Measurements from ENCODE around the gene GFRA1. TPM values are rescaled to one million over a fixed set of nuclear protein-coding genes. Genes with fewer than 3 reads are reported as not detected.

Gene GFRA1
- total and polyA plus RNA-seq, 2 of the 4 experiments (the other 2 are of a cell fraction): 9.1 to 9.3 TPM

DNA sequence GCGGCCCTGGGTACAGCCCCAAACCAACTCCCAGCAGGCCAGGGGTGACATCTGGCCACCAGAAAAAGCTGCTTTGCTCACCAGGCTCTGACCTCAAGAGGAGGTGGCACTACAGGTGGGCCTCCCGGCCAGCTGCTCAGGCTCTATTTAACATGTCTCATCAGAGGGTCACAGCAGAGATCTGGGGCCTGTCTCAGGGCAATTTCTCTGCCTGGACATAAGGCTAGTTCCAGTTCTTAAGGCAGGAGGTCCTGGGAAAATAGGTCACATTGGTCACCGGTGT is 88.6 kb downstream of the GFRA1 start:
- no peak overlapping the region for H3K14ac ChIP-seq (replicated peaks; ENCODE audit: low read depth, low read length)
- H3K27me3 ChIP-seq (ENCODE audit: control insufficient read depth, insufficient read depth, low read length): no peaks in the 10 kb centered on the region
- H3K4ac ChIP-seq (ENCODE audit: low read depth, low read length): no peak overlapping the region
- H2BK5ac ChIP-seq (ENCODE audit: low read depth, low read length, poor library complexity, severe bottlenecking): no peak overlapping the region
- H3K27ac ChIP-seq (ENCODE audit: insufficient read depth, low read length): no peak overlapping the region
- no peak overlapping the region for H4K91ac ChIP-seq (ENCODE audit: insufficient read depth, low read depth, low read length)
- in situ Hi-C loops (cut with MboI; ENCODE audit: low sequenced_read_pairs): no loop called here
- H3K9me1 ChIP-seq (ENCODE audit: insufficient read depth, low read length): no peaks in the 10 kb centered on the region
- no peaks in the 10 kb centered on the region for H3K36me3 ChIP-seq (ENCODE audit: control insufficient read depth, insufficient read depth, low read length)
- H3K23ac ChIP-seq (ENCODE audit: low read depth, low read length): no peak overlapping the region
- no peak overlapping the region for H3K9ac ChIP-seq (ENCODE audit: low read depth, low read length)
- no peak overlapping the region for H2AK9ac ChIP-seq (replicated peaks; ENCODE audit: low read depth, low read length, poor library complexity)
- POLR2A ChIA-PET (ENCODE audit: unreplicated experiment): no interaction called here
- no peaks in the 10 kb centered on the region for H3K4me1 ChIP-seq (ENCODE audit: control insufficient read depth, insufficient read depth, low read length)
- intact Hi-C loops (cut with micrococcal nuclease): loop anchor here (10.0 kb wide), 1 partner anchor 90 kb away; the partner anchor contains the start of gene GFRA1
- H2AFZ ChIP-seq (replicated peaks; ENCODE audit: low read length, poor library complexity): no peak overlapping the region
- no peak overlapping the region for H3K56ac ChIP-seq (ENCODE audit: extremely low read depth, insufficient read depth, low read length)
- TF ChIP-seq MAFK (IDR thresholded peaks at IDR 0.05; ENCODE audit: low read depth, low read length): no peak
- no peak for TF ChIP-seq BHLHE40 (IDR thresholded peaks at IDR 0.05; ENCODE audit: low read depth, low read length)
- TF ChIP-seq MAZ (IDR thresholded peaks at IDR 0.05; ENCODE audit: borderline replicate concordance, low read depth, low read length): no peak
- no peak for TF ChIP-seq SMC3 (IDR thresholded peaks at IDR 0.05; ENCODE audit: low read depth, low read length)
- no peak for TF ChIP-seq RCOR1 (IDR thresholded peaks at IDR 0.05; ENCODE audit: insufficient replicate concordance, low read length)
- TF ChIP-seq CEBPB (IDR thresholded peaks at IDR 0.05; ENCODE audit: low read depth, low read length): no peak
- no peak overlapping the region for H2BK120ac ChIP-seq (ENCODE audit: low read depth, low read length)
- no peak overlapping the region for H3K4me2 ChIP-seq (ENCODE audit: low read depth, low read length)
- H2BK20ac ChIP-seq (ENCODE audit: low read depth, low read length): no peak overlapping the region
- DNase-seq (no peak), ATAC-seq (ENCODE audit: low read depth) (no peak)
- no TSS peak for BruUV-seq (replicated peaks)
- H2BK15ac ChIP-seq (ENCODE audit: low read depth, low read length): no peak overlapping the region
- no peak overlapping the region for H4K5ac ChIP-seq (ENCODE audit: low read depth, low read length)
- H3K18ac ChIP-seq (ENCODE audit: low read depth, low read length): no peak overlapping the region
- 77% methylated on average over 2 of the region's 3 CpGs; no CpG with 5 or more reads in 1 of the 2 experiments for WGBS, 2 experiments (ENCODE audit: extremely low coverage in 2 of 2, insufficient read length in 1 of 2)
- H3K79me1 ChIP-seq (ENCODE audit: low read depth in 1 of 2, low read length in 2 of 2): no peaks in the 10 kb centered on the region
- CTCF ChIA-PET: no interaction called here
- no peak overlapping the region for H3K4me3 ChIP-seq (ENCODE audit: insufficient read depth, low read depth, low read length)
- no peaks in the 10 kb centered on the region for H4K20me1 ChIP-seq (ENCODE audit: insufficient read depth, low read length)
- no peak overlapping the region for H4K8ac ChIP-seq (ENCODE audit: low read depth in 2 of 2, low read length in 2 of 2)
- H2AK5ac ChIP-seq (ENCODE audit: low read depth, low read length): no peak overlapping the region
- dilution Hi-C loops (cut with HindIII; ENCODE audit: low sequenced_read_pairs, unreplicated experiment): no loop called here
- H3K9me3 ChIP-seq (ENCODE audit: control insufficient read depth, insufficient read depth, low read length): no peaks in the 10 kb centered on the region; the same call in 1 of the 2 replicates
